A673 (cell line): ENCODE data around the gene KLHL11.

Source experiments
- CTCF ChIP-seq: fragments of 300-800, 200-600 bp; sonication (generic); conservative IDR thresholded peaks from 2 replicates; pipeline ENCODE4 v1.5.1; 2017; ENCODE audit warnings: low read depth, mild to moderate bottlenecking, antibody characterized with exemption, low read length, moderate library complexity, mixed read lengths
- EZH2 ChIP-seq: fragments of 200-600 bp; sonication (generic); IDR thresholded peaks from 2 replicates; pipeline ENCODE4 v1.6.1; 2017; ENCODE audit warnings: borderline replicate concordance, low read depth, mild to moderate bottlenecking, mixed read lengths, antibody characterized with exemption, low read length; ENCODE audit not compliant: poor library complexity, severe bottlenecking

GRCh38 chr17:41912925-41913324 is 47.7 kb upstream of the KLHL11 start:
- TF ChIP-seq CTCF = no peak
- no peak for TF ChIP-seq EZH2
